ENCODE measurements around the gene DCLK3.

- no peak for TF ChIP-seq FOXM1 (IDR thresholded peaks at IDR 0.05; ENCODE audit: borderline replicate concordance)
- TF ChIP-seq SP1 (IDR thresholded peaks at IDR 0.05) = no peak
- no peak for TF ChIP-seq ARNT (IDR thresholded peaks at IDR 0.05)
- TF ChIP-seq TARDBP (IDR thresholded peaks at IDR 0.05) = no peak
- no peak for TF ChIP-seq ZNF384 (IDR thresholded peaks at IDR 0.05)
- TF ChIP-seq SUZ12 (IDR thresholded peaks at IDR 0.05) = no peak
- no peak for TF ChIP-seq FOXK2 (IDR thresholded peaks at IDR 0.05)
- no peak for TF ChIP-seq LEF1 (IDR thresholded peaks at IDR 0.05; ENCODE audit: borderline replicate concordance)
- no peak for TF ChIP-seq FOXA1 (IDR thresholded peaks at IDR 0.05)
- no peak for TF ChIP-seq CTBP1 (IDR thresholded peaks at IDR 0.05; ENCODE audit: borderline replicate concordance)
Observed at GRCh38 chr3:36674816-36675215, 89.5 kb downstream of the DCLK3 start.

Data from HEK293T (cell line).